GM19238 (cell line): ENCODE data around the gene PIERCE2.
"Not testable (repeated sequence)": the region's sequence is repeated elsewhere in the genome, so short reads cannot be mapped to it uniquely, and the experiment has no call there.

ENCODE experiments used
- DNase-seq: peaks from one replicate; pipeline ENCODE4 v3.0.0; 2011; ENCODE audit warnings: low spot score; ENCODE audit not compliant: insufficient read length

The PIERCE2 gene

DNA sequence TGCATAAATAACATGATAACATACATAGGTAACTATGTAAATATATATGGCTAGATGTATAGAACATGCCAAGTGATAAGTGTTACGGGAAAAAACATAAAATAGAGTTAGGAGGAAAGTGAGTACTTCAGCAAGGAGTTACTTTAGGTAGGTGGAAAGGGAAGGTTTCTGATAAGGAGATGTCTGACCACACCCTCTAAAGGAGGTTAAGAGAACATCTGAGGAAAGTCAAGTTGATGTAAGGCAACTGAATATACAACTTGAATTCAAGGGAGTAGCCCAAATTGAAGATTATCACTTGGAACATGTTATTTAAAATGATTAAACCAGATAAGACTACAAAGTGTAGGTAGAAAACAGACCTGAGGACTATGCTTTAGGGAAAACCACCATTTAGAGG, 13.8 kb downstream of the PIERCE2 start:
- no peak for DNase-seq

DNA sequence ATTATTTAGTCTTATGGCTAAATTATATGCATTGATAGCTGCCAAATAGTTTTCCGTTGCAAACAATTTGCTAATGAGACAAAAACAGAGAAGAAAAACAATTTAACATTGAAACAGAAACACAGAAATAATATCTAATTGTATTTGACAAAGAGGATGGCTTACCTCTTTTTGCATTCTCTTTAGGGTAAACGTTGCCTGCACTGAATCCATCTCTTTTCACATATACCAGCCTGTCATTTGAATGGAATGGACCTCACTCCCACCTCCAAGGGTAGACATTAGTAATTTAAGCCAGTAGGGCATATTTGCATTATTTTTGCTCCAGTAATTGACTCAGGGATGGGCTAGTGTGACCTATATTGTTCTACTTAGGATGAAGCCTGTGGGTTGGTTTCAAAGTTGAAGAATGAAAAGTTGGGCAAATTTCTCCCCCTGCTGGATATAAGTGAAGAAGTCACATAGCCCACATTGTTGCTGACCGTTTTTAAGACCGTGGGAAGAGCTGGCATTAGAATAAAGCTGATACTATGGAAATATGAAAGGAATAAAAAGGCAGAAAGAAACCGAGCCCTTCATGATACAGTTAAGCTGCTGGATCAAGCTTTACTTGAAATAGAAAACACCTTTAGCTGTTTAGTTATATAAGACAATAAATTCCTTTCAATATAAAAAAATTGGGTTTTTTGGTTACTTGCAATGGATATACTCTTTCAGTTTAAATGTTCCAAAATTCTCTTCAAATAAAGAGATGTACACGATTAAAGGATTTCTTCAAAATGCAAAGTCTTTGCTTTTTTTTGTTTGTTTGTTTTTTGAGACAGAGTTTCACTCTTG, 26.9 kb downstream of the PIERCE2 start:
- DNase-seq: peak; percentile 10

GRCh38 chr15:55443141-55443540, 34.8 kb downstream of the PIERCE2 start:
- DNase-seq: not testable (repeated sequence)

- DNase-seq: not testable (repeated sequence)
Measured at GRCh38 chr15:55445936-55446335, 37.6 kb downstream of the PIERCE2 start.

DNA sequence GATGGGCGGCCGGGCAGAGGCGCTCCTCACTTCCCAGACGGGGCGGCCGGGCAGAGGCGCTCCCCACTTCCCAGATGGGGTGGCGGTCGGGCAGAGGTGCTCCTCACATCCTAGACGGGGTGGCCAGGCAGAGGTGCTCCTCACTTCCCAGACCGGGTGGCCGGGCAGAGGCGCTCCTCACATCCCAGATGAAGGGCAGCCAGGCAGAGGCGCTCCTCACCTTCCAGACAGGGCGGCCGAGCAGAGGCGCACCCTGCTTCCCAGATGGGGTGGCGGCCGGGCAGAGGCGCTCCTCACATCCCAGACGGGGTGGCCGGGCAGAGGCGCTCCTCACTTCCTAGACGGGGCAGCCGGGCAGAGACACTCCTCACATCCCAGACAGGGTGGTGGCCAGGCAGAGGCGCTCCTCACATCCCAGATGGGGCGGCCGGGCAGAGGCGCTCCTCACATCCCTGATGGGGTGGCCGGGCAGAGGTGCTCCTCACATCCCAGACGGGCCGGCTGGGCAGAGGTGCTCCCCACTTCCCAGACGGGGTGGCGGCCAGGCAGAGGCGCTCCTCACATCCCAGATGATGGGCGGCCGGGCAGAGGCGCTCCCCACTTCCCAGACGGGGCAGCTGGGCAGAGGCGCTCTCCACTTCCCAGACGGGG, 38.2 kb downstream of the PIERCE2 start:
- not testable (repeated sequence) for DNase-seq

GRCh38 chr15:55447030-55447394, 38.7 kb downstream of the PIERCE2 start:
- not testable (repeated sequence) for DNase-seq

DNA sequence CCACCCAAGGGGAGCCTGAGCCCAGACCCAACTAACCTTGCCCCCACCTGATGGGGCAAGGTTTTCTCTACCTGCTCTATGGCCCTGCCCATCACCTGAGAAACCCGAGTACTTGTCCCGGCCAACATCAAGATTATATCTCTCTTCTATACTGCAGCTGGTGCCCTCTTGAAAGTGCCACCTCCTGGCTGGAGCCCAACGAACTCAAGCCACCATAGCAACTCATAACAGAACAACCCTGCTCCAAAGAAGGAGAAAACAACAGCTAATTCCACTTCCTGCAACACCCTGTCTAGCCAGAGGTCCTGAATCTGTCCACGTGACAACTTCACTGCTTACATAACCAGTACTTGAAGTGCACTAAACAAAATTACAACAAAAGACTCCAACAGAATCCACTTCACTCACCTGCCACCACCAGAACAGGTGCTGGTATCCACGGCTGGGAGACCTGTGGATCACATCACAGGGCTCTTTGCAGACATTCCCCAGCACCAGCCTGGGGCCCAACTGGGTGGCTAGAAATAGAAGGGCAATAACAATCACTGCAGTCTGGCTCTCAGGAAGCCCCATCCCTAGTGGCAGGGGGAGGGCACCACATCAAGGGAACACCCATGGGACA, 49.2 kb downstream of the PIERCE2 start:
- no peak for DNase-seq

DNA sequence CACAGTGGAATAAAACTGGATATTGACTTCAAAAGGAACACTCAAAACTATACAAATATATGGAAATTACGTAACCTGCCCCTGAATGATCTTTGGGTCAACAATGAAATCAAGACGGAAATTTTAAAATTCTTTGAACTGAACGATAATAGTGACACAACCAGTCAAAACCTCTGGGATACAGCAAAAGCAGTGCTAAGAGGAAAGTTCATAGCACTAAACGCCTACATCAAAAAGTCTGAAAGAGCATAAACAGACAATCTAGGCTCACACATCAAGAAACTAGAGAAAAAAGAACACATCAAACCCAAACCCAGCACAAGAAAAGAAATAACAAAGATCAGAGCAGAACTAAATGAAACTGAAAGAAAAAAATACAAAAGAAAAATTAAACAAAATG, 53.2 kb downstream of the PIERCE2 start:
- DNase-seq: no peak

GRCh38 chr15:55468321-55468720, 60.0 kb downstream of the PIERCE2 start:
- DNase-seq: no peak
